AG04450 (cell line): ENCODE data around the gene INTS6L. TPM values are rescaled to one million over a fixed set of nuclear protein-coding genes. Genes with fewer than 3 reads are reported as not detected.

ENCODE experiments used
- CTCF ChIA-PET: fragments of 300-600, 350-600 bp; formaldehyde crosslinking; extraction: SDS; loops from one replicate; lab custom pipeline; 2022; ENCODE audit warnings: antibody characterized with exemption, inconsistent platforms; lab: Charles Lee
- POLR2A ChIA-PET: fragments of 350-600 bp; formaldehyde crosslinking; extraction: SDS; loops from one replicate; lab custom pipeline; 2021; ENCODE audit warnings: antibody characterized with exemption, inconsistent platforms; lab: Yijun Ruan, JAX
- DNase-seq: peaks from one replicate; pipeline ENCODE4 v3.0.0-alpha.2; 2011; ENCODE audit warnings: low read depth, low spot score
- H3K27ac ChIP-seq: one replicate; pipeline ENCODE4 v1.5.1; 2012; ENCODE audit warnings: low read depth, low read length, control low read depth
- H3K27me3 ChIP-seq: one replicate; pipeline ENCODE4 v1.6.0; 2012; ENCODE audit warnings: low read length; ENCODE audit not compliant: control insufficient read depth, insufficient read depth
- H3K4me3 ChIP-seq: 2 replicates; pipeline ENCODE4 v1.5.1; 2011; ENCODE audit warnings: mild to moderate bottlenecking, low read depth, low read length, control low read depth
- H3K9me3 ChIP-seq: 2 replicates; pipeline ENCODE4 v1.5.1; 2012; ENCODE audit warnings: low read length; ENCODE audit not compliant: control insufficient read depth, insufficient read depth
- polyA plus RNA-seq: library from polyadenylated mRNA; depleted of rRNA; stranded (reverse); fragments of >200 nt; gene quantifications from 2 replicates; pipeline ENCODE4 v1.2.3, GENCODE V29; 2011
- TF ChIP-seq, protein P1 (sequence below): IDR thresholded peaks from 2 replicates; pipeline ENCODE4 v1.5.1; 2011; ENCODE audit warnings: low read depth, low read length, control low read depth, inconsistent platforms

Gene INTS6L
- polyA plus RNA-seq, 1 experiment: 10.4 TPM

DNA sequence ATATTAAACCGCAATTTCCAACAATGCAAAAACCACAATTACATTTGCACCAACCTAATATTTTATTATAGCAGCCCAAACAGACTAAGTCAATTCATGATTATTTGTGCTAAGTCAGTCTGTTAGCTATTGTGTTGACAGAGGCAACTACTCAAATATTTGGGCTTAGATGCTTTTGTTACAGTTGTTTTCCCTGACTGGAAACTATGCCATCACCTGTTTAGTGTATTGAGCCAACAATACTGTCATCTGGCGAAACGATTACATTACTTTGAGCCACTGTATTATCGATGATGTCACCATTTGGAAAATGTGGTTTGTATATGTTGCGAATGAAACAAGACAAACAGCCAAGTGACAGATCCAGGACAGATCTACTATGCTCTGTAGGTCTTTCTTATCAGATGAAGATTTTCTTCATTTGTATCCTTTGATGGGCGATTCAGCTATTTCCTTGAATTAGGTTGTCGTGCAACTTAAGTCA, 38.7 kb upstream of the INTS6L start:
- POLR2A ChIA-PET: no interaction called here
- no peak for DNase-seq
- no peak overlapping the region for H3K4me3 ChIP-seq
- TF ChIP-seq, protein P1, sequence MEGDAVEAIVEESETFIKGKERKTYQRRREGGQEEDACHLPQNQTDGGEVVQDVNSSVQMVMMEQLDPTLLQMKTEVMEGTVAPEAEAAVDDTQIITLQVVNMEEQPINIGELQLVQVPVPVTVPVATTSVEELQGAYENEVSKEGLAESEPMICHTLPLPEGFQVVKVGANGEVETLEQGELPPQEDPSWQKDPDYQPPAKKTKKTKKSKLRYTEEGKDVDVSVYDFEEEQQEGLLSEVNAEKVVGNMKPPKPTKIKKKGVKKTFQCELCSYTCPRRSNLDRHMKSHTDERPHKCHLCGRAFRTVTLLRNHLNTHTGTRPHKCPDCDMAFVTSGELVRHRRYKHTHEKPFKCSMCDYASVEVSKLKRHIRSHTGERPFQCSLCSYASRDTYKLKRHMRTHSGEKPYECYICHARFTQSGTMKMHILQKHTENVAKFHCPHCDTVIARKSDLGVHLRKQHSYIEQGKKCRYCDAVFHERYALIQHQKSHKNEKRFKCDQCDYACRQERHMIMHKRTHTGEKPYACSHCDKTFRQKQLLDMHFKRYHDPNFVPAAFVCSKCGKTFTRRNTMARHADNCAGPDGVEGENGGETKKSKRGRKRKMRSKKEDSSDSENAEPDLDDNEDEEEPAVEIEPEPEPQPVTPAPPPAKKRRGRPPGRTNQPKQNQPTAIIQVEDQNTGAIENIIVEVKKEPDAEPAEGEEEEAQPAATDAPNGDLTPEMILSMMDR: no peak
- H3K27ac ChIP-seq: no peak overlapping the region
- H3K27me3 ChIP-seq: no peaks in the 10 kb centered on the region
- no peaks in the 10 kb centered on the region for H3K9me3 ChIP-seq
- CTCF ChIA-PET: no interaction called here

DNA sequence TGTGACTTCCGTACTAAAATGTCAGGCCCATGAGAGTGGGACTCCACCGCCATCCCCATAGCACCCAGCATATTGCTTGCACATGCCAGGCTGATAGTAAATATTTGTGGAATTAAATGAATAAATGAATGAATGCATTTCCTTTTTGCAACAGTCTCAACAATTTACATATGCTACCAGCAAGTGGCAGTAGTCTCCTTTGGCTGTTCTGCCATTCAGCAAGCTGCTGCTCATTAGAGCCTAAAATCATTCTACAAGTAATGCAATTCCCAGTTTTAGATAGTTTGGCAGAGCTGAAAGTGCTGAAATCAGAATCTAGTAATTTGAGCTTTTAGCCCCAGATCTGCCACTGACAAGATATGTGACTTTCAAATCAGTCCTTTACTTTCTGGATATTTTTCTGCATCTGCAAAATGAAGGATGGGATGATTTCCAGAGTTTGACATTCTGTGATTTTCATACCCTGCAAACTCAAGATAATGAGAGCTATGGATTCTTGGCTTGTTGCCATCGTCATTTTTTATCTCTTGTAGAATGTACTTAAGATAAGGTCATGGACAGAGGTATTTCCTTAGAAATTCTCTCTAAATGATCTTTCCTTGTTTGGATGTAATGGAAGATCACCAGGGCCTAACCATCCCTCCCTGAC, 35.7 kb upstream of the INTS6L start:
- ChIA-PET CTCF (interaction anchor here (0.7 to 2.0 kb wide), 10 partner anchors 30 to 447 kb away, joined by 3 to 10 read pairs (median 6); no protein-coding TSS in a partner anchor), POLR2A (no interaction called here)
- no peaks in the 10 kb centered on the region for H3K9me3 ChIP-seq
- no peak for DNase-seq
- no peak overlapping the region for H3K4me3 ChIP-seq
- H3K27me3 ChIP-seq: no peaks in the 10 kb centered on the region
- TF ChIP-seq, protein P1: peak; percentile 65
- H3K27ac ChIP-seq: no peak overlapping the region

DNA sequence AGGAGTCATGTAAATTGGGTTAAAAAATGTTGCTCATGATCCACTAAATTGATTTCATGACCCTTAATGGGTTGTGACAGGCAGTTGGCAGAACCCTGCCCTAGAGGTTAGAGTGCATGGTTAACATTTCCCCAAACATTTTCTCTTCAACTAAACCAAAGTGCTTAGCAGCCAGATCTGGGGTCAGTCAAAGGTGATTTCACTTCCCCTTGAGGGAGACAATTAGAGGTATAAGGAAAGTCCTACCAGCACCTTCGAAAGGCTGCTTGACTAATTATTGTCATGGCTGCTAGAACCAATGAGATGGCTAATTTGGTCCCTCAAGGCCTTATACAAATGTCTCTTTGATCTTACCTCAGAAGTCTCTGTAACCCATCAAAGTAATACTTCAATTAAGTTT, 30.9 kb upstream of the INTS6L start:
- H3K27ac ChIP-seq: no peak overlapping the region
- H3K9me3 ChIP-seq: no peaks in the 10 kb centered on the region
- H3K4me3 ChIP-seq: no peak overlapping the region
- ChIA-PET POLR2A (no interaction called here), CTCF (no interaction called here)
- no peak for DNase-seq
- H3K27me3 ChIP-seq: no peaks in the 10 kb centered on the region
- TF ChIP-seq, protein P1: no peak

DNA sequence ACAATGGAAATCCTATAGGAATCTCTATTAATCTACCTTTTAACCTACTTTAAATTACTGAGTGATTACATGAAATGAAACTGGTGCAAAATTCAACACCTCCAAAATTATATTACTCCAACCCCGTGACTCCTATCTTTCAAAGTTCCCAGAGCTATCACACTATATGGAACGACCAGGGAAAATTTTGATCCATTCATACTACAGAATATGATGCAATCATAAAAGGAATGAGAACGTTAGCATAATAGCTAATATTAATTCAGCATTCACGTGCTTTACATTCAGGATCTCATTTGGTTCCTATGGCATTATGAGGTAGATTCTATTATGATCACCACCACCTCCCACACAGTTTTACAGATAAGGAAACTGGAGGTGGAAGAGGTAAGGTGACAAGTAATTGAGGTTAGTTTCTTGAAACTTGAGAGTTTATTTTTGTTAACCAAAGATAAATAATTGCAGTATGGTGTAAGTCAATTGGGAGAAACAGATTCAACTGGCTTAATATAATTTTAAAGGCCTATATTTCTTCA, 29.4 kb upstream of the INTS6L start:
- no peak overlapping the region for H3K27ac ChIP-seq
- ChIA-PET CTCF (no interaction called here), POLR2A (no interaction called here)
- TF ChIP-seq, protein P1: no peak
- no peaks in the 10 kb centered on the region for H3K27me3 ChIP-seq
- no peaks in the 10 kb centered on the region for H3K9me3 ChIP-seq
- DNase-seq: no peak
- no peak overlapping the region for H3K4me3 ChIP-seq

DNA sequence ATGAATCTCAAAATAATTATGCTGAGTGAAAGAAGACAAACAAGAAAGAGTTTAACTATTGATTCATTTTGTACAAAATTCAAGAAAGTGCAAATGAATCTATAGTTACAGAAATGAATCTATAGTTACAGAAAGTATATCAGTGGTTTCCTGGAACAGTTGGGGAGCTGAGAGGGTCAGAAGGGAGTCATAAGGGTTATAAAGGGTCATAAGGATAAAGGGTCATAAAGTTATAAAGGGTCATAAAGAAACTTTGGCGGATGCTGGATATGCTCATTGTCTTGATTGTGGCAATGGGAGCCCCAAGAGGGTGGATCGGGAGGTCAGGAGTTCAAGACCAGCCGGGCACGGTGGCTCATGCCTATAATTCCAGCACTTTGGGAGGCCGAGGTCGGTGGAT, 26.0 kb upstream of the INTS6L start:
- TF ChIP-seq, protein P1: no peak
- Histone ChIP-seq H3K4me3 (no peak overlapping the region), H3K27me3 (no peaks in the 10 kb centered on the region), H3K9me3 (no peaks in the 10 kb centered on the region), H3K27ac (no peak overlapping the region)
- ChIA-PET POLR2A (no interaction called here), CTCF (no interaction called here)
- DNase-seq: no peak
